ENCODE measurements around the gene GABRB3.

DNA sequence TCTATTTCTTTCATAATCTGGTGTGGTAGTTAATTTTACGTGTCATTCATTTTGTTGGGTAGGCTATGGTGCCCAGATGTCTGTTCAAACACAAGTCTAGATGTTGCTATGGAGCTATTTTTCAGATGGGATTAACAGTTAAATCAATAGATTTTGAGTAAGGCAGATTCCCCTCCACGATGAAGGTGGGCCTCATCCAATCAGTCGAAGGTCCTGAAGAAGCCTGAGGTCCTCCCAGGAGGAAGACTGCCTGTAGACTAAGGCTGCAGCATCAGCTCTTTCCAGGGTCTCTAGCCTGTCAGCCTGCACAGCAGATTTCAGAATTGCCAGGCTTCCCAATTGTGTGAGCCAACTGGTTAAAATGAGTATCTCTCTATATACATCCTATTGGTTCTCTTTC is 92.9 kb downstream of the GABRB3 start:
- TF ChIP-seq, protein P1, sequence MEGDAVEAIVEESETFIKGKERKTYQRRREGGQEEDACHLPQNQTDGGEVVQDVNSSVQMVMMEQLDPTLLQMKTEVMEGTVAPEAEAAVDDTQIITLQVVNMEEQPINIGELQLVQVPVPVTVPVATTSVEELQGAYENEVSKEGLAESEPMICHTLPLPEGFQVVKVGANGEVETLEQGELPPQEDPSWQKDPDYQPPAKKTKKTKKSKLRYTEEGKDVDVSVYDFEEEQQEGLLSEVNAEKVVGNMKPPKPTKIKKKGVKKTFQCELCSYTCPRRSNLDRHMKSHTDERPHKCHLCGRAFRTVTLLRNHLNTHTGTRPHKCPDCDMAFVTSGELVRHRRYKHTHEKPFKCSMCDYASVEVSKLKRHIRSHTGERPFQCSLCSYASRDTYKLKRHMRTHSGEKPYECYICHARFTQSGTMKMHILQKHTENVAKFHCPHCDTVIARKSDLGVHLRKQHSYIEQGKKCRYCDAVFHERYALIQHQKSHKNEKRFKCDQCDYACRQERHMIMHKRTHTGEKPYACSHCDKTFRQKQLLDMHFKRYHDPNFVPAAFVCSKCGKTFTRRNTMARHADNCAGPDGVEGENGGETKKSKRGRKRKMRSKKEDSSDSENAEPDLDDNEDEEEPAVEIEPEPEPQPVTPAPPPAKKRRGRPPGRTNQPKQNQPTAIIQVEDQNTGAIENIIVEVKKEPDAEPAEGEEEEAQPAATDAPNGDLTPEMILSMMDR (conservative IDR thresholded peaks at IDR 0.05 in 1 of 2, IDR thresholded peaks at IDR 0.05 in 1 of 2; ENCODE audit: extremely low read depth in 1 of 2, insufficient read depth in 1 of 2, low read depth in 1 of 2, low read length in 2 of 2): no peak
- TF ChIP-seq EZH2 (IDR thresholded peaks at IDR 0.05; ENCODE audit: borderline replicate concordance, low read length): no peak
